NT2/D1 (cell line): Measurements from ENCODE around the gene DAPK3.
A peak's percentile ranks its signal among the peaks of the same experiment; 100 is the strongest.
"Not testable (repeated sequence)": the region's sequence is repeated elsewhere in the genome, so short reads cannot be mapped to it uniquely, and the experiment has no call there.

Source experiments
- DNase-seq: peaks from one replicate; pipeline ENCODE4 v3.0.0-alpha.2; 2011; ENCODE audit warnings: low read depth, low spot score
- H3K27me3 ChIP-seq: 2 replicates; pipeline ENCODE4 v1.6.0; 2011; ENCODE audit warnings: mild to moderate bottlenecking; ENCODE audit not compliant: insufficient read length, insufficient read depth
- H3K36me3 ChIP-seq: 2 replicates; pipeline ENCODE4 v1.6.1; 2011; ENCODE audit warnings: mild to moderate bottlenecking, low read length, mixed read lengths; ENCODE audit not compliant: insufficient read depth, insufficient read length
- H3K4me1 ChIP-seq: 2 replicates; pipeline ENCODE4 v1.5.1; 2011; ENCODE audit not compliant: insufficient read depth, insufficient read length
- H3K4me3 ChIP-seq: 2 replicates; pipeline ENCODE4 v1.5.1; 2011; ENCODE audit warnings: low read depth; ENCODE audit not compliant: insufficient read length
- H3K9ac ChIP-seq: 2 replicates; pipeline ENCODE4 v1.6.0; 2011; ENCODE audit warnings: low read depth; ENCODE audit not compliant: insufficient read length
- H3K9me3 ChIP-seq: 2 replicates; pipeline ENCODE4 v1.5.1; 2011; ENCODE audit warnings: mild to moderate bottlenecking, low read length; ENCODE audit not compliant: insufficient read depth
- SUZ12 ChIP-seq: IDR thresholded peaks from 2 replicates; pipeline ENCODE4 v1.6.1; 2011; ENCODE audit not compliant: insufficient read length, insufficient read depth; ENCODE audit errors: extremely low read depth
- YY1 ChIP-seq: IDR thresholded peaks from 2 replicates; pipeline ENCODE4 v1.6.1; 2011; ENCODE audit not compliant: insufficient read length, insufficient read depth
- ZNF274 ChIP-seq: IDR thresholded peaks from 2 replicates; pipeline ENCODE4 v1.6.1; 2011; ENCODE audit warnings: mild to moderate bottlenecking, low read depth, low read length

The DAPK3 gene

GRCh38 chr19:3970313-3970807 is 539 bp downstream of the DAPK3 start:
- Histone ChIP-seq H3K9ac (peak overlapping the region; percentile 94), H3K36me3 (peaks cover 43% of the 10 kb centered on the region), H3K4me3 (peak overlapping the region; percentile 91), H3K27me3 (no peaks in the 10 kb centered on the region), H3K4me1 (peaks cover 17% of the 10 kb centered on the region), H3K9me3 (no peaks in the 10 kb centered on the region)
- no peak for TF ChIP-seq YY1
- TF ChIP-seq ZNF274 = no peak
- TF ChIP-seq SUZ12 = no peak
- no peak for DNase-seq

- no peak for TF ChIP-seq SUZ12
- no peak for TF ChIP-seq ZNF274
- TF ChIP-seq YY1 = no peak
- peak overlapping the region; percentile 91 for H3K4me3 ChIP-seq
- no peaks in the 10 kb centered on the region for H3K9me3 ChIP-seq
- peak; percentile 39 for DNase-seq
- H3K36me3 ChIP-seq = peaks cover 46% of the 10 kb centered on the region
- peaks cover 20% of the 10 kb centered on the region for H3K4me1 ChIP-seq
- H3K27me3 ChIP-seq = no peaks in the 10 kb centered on the region
- peak overlapping the region; percentile 94 for H3K9ac ChIP-seq
Measured at GRCh38 chr19:3969435-3970312, 1.2 kb downstream of the DAPK3 start.

- H3K9ac ChIP-seq = peak overlapping the region; percentile 94
- H3K4me3 ChIP-seq = peak overlapping the region; percentile 91
Measured at GRCh38 chr19:3968556-3969434, 2.1 kb downstream of the DAPK3 start.

GRCh38 chr19:3967983-3968382 is 2.9 kb downstream of the DAPK3 start:
- H3K4me1 ChIP-seq = peaks cover 20% of the 10 kb centered on the region
- not testable (repeated sequence) for H3K4me3 ChIP-seq, H3K9ac ChIP-seq, H3K9me3 ChIP-seq, H3K27me3 ChIP-seq, DNase-seq
- peaks cover 62% of the 10 kb centered on the region for H3K36me3 ChIP-seq

More at GRCh38 chr19:3968556-3969434, 2.1 kb downstream of the DAPK3 start:
- no peaks in the 10 kb centered on the region for H3K9me3 ChIP-seq
- no peak for TF ChIP-seq YY1
- no peak for TF ChIP-seq SUZ12
- no peak for TF ChIP-seq ZNF274
- H3K27me3 ChIP-seq = no peaks in the 10 kb centered on the region
- H3K36me3 ChIP-seq = peaks cover 54% of the 10 kb centered on the region
- peak; percentile 99 for DNase-seq
- peaks cover 20% of the 10 kb centered on the region for H3K4me1 ChIP-seq

GRCh38 chr19:3966051-3967017 is 4.6 kb downstream of the DAPK3 start:
- Histone ChIP-seq H3K27me3 (no peaks in the 10 kb centered on the region), H3K4me3 (no peak overlapping the region), H3K4me1 (peaks cover 20% of the 10 kb centered on the region), H3K9me3 (no peaks in the 10 kb centered on the region), H3K36me3 (peaks cover 75% of the 10 kb centered on the region), H3K9ac (peak overlapping the region; percentile 61)
- DNase-seq = no peak
- TF ChIP-seq ZNF274 (no peak), SUZ12 (no peak), YY1 (no peak)

GRCh38 chr19:3964256-3965194 is 6.4 kb downstream of the DAPK3 start:
- TF ChIP-seq SUZ12 = no peak
- no peak for TF ChIP-seq ZNF274
- TF ChIP-seq YY1 = no peak
- H3K4me3 ChIP-seq = no peak overlapping the region
- no peak for DNase-seq
- no peak overlapping the region for H3K9ac ChIP-seq
- peaks cover 17% of the 10 kb centered on the region for H3K4me1 ChIP-seq
- H3K27me3 ChIP-seq = no peaks in the 10 kb centered on the region
- H3K9me3 ChIP-seq = no peaks in the 10 kb centered on the region
- H3K36me3 ChIP-seq = peaks cover 89% of the 10 kb centered on the region
